Vagina (tissue), 2 donors: Measurements from ENCODE around the gene THAP3.

ENCODE experiments used
- CTCF ChIP-seq, 3 experiments: fragments of 450-650 bp in 2 of 3; fragments of 200-600 bp in 1 of 3; sonication (generic) in 1 of 3; IDR thresholded peaks; one replicate each; pipeline ENCODE4 v1.5.1; 2017 to 2019; ENCODE audit warnings: antibody characterized with exemption in 3 of 3, mild to moderate bottlenecking in 2 of 3, moderate library complexity in 2 of 3
- POLR2A ChIP-seq, 2 donors: fragments of 450-650 bp; IDR thresholded peaks; one replicate each; pipeline ENCODE4 v1.6.1; 2017; ENCODE audit warnings: antibody characterized with exemption in 2 of 2, mild to moderate bottlenecking in 2 of 2, moderate library complexity in 2 of 2
- POLR2AphosphoS5 ChIP-seq, 2 donors: sonication (generic); formaldehyde crosslinking; IDR thresholded peaks; one replicate each; pipeline ENCODE4 v1.9.0; 2017; ENCODE audit warnings: antibody characterized with exemption in 2 of 2, mild to moderate bottlenecking in 2 of 2, low read depth in 1 of 2; ENCODE audit not compliant: insufficient read depth in 1 of 2

GRCh38 chr1:6601049-6601922 lies 23.4 kb upstream of the THAP3 start:
- TF ChIP-seq CTCF (IDR thresholded peaks at IDR 0.05): no peak
- TF ChIP-seq POLR2A (IDR thresholded peaks at IDR 0.05): peak in 1 of 2 donors; percentile 53
- TF ChIP-seq POLR2AphosphoS5 (IDR thresholded peaks at IDR 0.05; ENCODE audit: insufficient read depth in 1 of 2, low read depth in 1 of 2): peak; percentile 92 to 100
